PC-3 (cell line): ENCODE data around the gene NDFIP2. TPM values are rescaled to one million over a fixed set of nuclear protein-coding genes. Genes with fewer than 3 reads are reported as not detected.

Source experiments
- ATAC-seq: fragments of 200-7000 bp; cut with Tn5 transposase; 2 replicates; pipeline ENCODE4 v1.9.1; 2020; ENCODE audit warnings: mild to moderate bottlenecking, moderate library complexity
- BruUV-seq: library from RNA; stranded (reverse); fragments of 400-500 nt; replicated peaks from 2 replicates; lab custom pipeline; 2021; lab: Mats Ljungman, UMichigan
- CTCF ChIA-PET: fragments of 300-600 bp; sonication (Branson Sonifier 250); formaldehyde crosslinking; loops from one replicate; lab custom pipeline; 2022; ENCODE audit warnings: antibody characterized with exemption; lab: Charles Lee
- POLR2A ChIA-PET: fragments of 300-600 bp; sonication (Branson Sonifier 250); formaldehyde crosslinking; loops from one replicate; lab custom pipeline; 2022; ENCODE audit warnings: antibody characterized with exemption; ENCODE audit not compliant: unreplicated experiment; lab: Charles Lee
- DNase-seq: peaks from one replicate; pipeline ENCODE4 v3.0.0-alpha.2; 2015
- H2AFZ ChIP-seq: fragments of 300-600 bp; sonication (generic); 2 replicates; pipeline ENCODE4 v1.6.0; 2016; ENCODE audit warnings: antibody characterized with exemption, low read length
- H3F3A ChIP-seq: fragments of 300-600 bp; sonication (generic); one replicate; pipeline ENCODE4 v1.6.0; 2017; ENCODE audit warnings: antibody characterized with exemption, low read length, control low read depth, mild to moderate bottlenecking; ENCODE audit not compliant: unreplicated experiment
- H3K27ac ChIP-seq: fragments of 300-600 bp; sonication (generic); 2 replicates; pipeline ENCODE4 v1.5.1; 2016; ENCODE audit warnings: mild to moderate bottlenecking, low read length
- H3K27me3 ChIP-seq: fragments of 300-600 bp; sonication (generic); 2 replicates; pipeline ENCODE4 v1.6.1; 2016; ENCODE audit warnings: low read length, mixed read lengths
- H3K36me3 ChIP-seq: fragments of 300-600 bp; sonication (generic); 2 replicates; pipeline ENCODE4 v1.6.1; 2016; ENCODE audit warnings: low read depth, mixed run types, low read length, mixed read lengths
- H3K4me1 ChIP-seq: fragments of 300-600 bp; sonication (generic); 2 replicates; pipeline ENCODE4 v1.5.1; 2016; ENCODE audit warnings: low read length; ENCODE audit not compliant: insufficient read depth
- H3K4me2 ChIP-seq: fragments of 300-600 bp; sonication (generic); 2 replicates; pipeline ENCODE4 v1.6.0; 2016; ENCODE audit warnings: low read length
- H3K4me3 ChIP-seq: fragments of 300-600 bp; sonication (generic); 2 replicates; pipeline ENCODE4 v1.5.1; 2016; ENCODE audit warnings: mild to moderate bottlenecking, low read length, mixed read lengths
- H3K79me2 ChIP-seq: fragments of 300-600 bp; sonication (generic); 2 replicates; pipeline ENCODE4 v1.6.1; 2017; ENCODE audit warnings: low read length, mixed read lengths
- H3K9ac ChIP-seq: fragments of 300-600 bp; sonication (generic); 2 replicates; pipeline ENCODE4 v1.6.0; 2016; ENCODE audit warnings: mild to moderate bottlenecking, low read length
- H3K9me2 ChIP-seq: fragments of 300-600 bp; sonication (generic); replicated peaks from 2 replicates; pipeline ENCODE4 v1.6.1; 2016; ENCODE audit warnings: mixed run types, low read length, mixed read lengths
- H3K9me3 ChIP-seq: fragments of 300-600 bp; sonication (generic); 2 replicates; pipeline ENCODE4 v1.6.1; 2016; ENCODE audit warnings: low read length, mixed read lengths
- H4K20me1 ChIP-seq: fragments of 300-600 bp; sonication (generic); 2 replicates; pipeline ENCODE4 v1.6.1; 2016; ENCODE audit warnings: low read length, mixed read lengths
- EZH2 ChIP-seq: fragments of 300-600 bp; sonication (generic); IDR thresholded peaks from one replicate; pipeline ENCODE4 v1.6.1; 2017; ENCODE audit warnings: antibody characterized with exemption, mild to moderate bottlenecking, low read length; ENCODE audit not compliant: unreplicated experiment
- EZH2phosphoT487 ChIP-seq: fragments of 300-600 bp; sonication (generic); IDR thresholded peaks from 2 replicates; pipeline ENCODE4 v1.6.1; 2018; ENCODE audit warnings: mild to moderate bottlenecking, antibody characterized with exemption, low read length, borderline replicate concordance
- intact Hi-C: fragments of 100-400 bp; cut with micrococcal nuclease; formaldehyde crosslinking; loops from 2 replicates; pipeline ENCODE4 v1.9.0; 2023
- total RNA-seq: library from RNA; depleted of rRNA; stranded (reverse); fragments of >200 nt; gene quantifications from 2 replicates; pipeline ENCODE4 v1.2.3, GENCODE V29; 2014
- TF ChIP-seq, protein P1 (sequence below): fragments of 300-600 bp; sonication (generic); conservative IDR thresholded peaks from 2 replicates; pipeline ENCODE4 v1.5.1; 2017; ENCODE audit warnings: antibody characterized with exemption, low read depth, mild to moderate bottlenecking, low read length

The NDFIP2 gene
- total RNA-seq, 1 experiment from 2014 or later = 19.5 TPM

GRCh38 chr13:79525064-79525857 lies 44.3 kb downstream of the NDFIP2 start:
- peak overlapping the region; percentile 37 for H3K27ac ChIP-seq
- H2AFZ ChIP-seq = no peak overlapping the region
- TF ChIP-seq EZH2phosphoT487 (no peak), EZH2 (no peak)
- TF ChIP-seq, protein P1, sequence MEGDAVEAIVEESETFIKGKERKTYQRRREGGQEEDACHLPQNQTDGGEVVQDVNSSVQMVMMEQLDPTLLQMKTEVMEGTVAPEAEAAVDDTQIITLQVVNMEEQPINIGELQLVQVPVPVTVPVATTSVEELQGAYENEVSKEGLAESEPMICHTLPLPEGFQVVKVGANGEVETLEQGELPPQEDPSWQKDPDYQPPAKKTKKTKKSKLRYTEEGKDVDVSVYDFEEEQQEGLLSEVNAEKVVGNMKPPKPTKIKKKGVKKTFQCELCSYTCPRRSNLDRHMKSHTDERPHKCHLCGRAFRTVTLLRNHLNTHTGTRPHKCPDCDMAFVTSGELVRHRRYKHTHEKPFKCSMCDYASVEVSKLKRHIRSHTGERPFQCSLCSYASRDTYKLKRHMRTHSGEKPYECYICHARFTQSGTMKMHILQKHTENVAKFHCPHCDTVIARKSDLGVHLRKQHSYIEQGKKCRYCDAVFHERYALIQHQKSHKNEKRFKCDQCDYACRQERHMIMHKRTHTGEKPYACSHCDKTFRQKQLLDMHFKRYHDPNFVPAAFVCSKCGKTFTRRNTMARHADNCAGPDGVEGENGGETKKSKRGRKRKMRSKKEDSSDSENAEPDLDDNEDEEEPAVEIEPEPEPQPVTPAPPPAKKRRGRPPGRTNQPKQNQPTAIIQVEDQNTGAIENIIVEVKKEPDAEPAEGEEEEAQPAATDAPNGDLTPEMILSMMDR = no peak
- H3K9ac ChIP-seq = no peak overlapping the region
- H3K79me2 ChIP-seq = peaks cover 11% of the 10 kb centered on the region
- ChIA-PET CTCF (no interaction called here), POLR2A (no interaction called here)
- H3K4me3 ChIP-seq = no peak overlapping the region
- intact Hi-C loops = loop anchor here (2.0 kb wide), 1 partner anchor 34 kb away; no protein-coding TSS in a partner anchor
- no peaks in the 10 kb centered on the region for H3K9me3 ChIP-seq
- peaks cover 16% of the 10 kb centered on the region for H3K36me3 ChIP-seq
- H3K4me2 ChIP-seq = peak overlapping the region; percentile 32
- peak; percentile 69 for DNase-seq
- H3K27me3 ChIP-seq = no peaks in the 10 kb centered on the region
- BruUV-seq = no TSS peak
- peaks cover 20% of the 10 kb centered on the region for H3K4me1 ChIP-seq
- no peaks in the 10 kb centered on the region for H3K9me2 ChIP-seq
- no peaks in the 10 kb centered on the region for H3F3A ChIP-seq
- H4K20me1 ChIP-seq = 0 out of 2 replicates have a peak, but pooled peaks cover 6% of the 10 kb centered on the region
- peak; percentile 87 for ATAC-seq

DNA sequence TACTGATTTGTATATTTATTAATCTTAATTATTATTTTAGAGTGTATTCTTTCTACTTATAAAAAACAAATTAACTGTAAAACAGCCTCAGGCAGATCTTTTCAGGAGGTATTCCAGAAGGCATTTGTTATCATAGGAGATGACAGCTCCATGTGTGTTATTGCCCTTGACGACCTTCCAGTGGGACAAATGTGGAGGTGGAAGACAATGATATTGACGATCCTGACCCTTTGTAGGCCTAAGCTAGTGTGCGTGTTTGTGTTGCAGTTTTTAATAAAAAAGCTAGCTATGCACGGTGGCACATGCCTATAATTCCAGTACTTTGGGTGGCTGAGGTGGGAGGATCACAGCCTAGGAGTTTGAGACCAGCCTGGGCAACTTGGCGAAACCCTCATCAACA lies 46.7 kb downstream of the NDFIP2 start:
- no peak for ATAC-seq
- Histone ChIP-seq H3F3A (no peaks in the 10 kb centered on the region), H3K79me2 (peaks cover 11% of the 10 kb centered on the region), H2AFZ (no peak overlapping the region), H3K4me3 (no peak overlapping the region), H3K9me2 (no peaks in the 10 kb centered on the region), H3K36me3 (peaks cover 12% of the 10 kb centered on the region), H3K27me3 (no peaks in the 10 kb centered on the region), H3K9me3 (no peaks in the 10 kb centered on the region), H3K4me1 (peaks cover 20% of the 10 kb centered on the region), H3K27ac (no peak overlapping the region), H3K4me2 (no peak overlapping the region), H4K20me1 (0 out of 2 replicates have a peak, but pooled peaks cover 6% of the 10 kb centered on the region), H3K9ac (no peak overlapping the region)
- BruUV-seq = no TSS peak
- DNase-seq = no peak
- intact Hi-C loops = loop anchor here (2.0 kb wide), 1 partner anchor 43 kb away; no protein-coding TSS in a partner anchor
- no peak for TF ChIP-seq EZH2
- no peak for TF ChIP-seq EZH2phosphoT487
- TF ChIP-seq, protein P1 = no peak
- CTCF ChIA-PET = no interaction called here
- POLR2A ChIA-PET = no interaction called here
